ENCODE measurements around the gene CCDC200.
"Not testable (repeated sequence)": the region's sequence is repeated elsewhere in the genome, so short reads cannot be mapped to it uniquely, and the experiment has no call there.

Gene CCDC200

DNA sequence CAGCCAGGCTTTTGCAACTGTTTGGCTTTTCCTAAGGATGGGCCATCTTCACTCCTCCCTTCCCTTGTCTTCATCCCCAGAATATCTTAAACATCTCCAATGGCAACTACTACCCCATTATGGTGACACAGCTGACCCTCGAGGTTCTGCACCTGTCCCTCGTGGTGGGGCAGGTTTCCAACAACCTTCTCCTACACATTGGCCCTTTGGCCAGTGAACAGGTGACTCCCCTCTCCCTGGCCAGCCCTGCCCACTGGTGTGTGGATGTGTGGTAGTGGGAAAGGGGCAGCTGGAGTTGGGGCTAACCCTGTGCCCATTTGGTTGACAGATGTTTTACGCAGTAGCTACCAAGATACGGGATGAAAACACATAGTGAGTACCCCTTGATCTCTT is 12.1 kb downstream of the CCDC200 start:
- no peak for DNase-seq (ENCODE audit: low read depth)

DNA sequence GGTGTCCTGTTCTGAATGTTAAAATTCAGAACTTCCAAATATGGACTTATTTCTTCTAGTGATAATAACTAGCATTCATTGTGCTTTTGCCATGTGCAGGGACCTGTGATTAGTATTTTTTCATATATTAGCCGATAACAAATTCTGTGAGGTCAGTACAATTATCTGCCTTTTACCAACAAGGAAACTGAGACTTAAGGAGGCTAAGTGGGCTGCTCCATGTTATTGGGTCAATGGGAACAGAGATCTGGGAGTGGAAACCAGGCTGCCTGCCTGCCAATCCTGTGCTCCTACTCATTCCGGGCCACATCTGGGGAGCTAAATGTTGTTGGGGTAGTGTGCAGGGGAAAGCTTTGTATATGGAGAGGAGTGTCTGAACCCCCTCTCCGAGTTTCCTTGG is 13.1 kb downstream of the CCDC200 start:
- DNase-seq (ENCODE audit: low read depth): no peak

DNA sequence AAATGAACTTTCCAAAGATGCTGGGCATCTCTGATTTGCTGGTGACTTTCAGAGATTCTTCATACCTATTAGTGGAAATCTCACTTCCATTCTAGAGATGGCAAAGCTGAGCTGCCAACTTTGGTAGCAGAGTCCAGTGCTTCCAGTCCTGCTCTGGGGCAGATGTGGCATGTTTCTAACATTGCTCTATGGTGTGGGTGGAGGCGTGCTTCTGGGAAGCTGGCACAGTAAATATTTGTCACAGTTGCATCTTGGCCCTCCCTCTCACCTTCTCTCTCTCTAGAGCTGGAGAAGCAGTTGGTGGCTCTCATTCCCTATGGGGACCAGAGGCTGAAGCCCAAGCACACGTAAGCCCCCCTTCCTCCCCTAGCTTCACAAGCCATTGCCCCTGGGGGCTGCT is 14.9 kb downstream of the CCDC200 start:
- no peak for DNase-seq (ENCODE audit: low read depth)

DNA sequence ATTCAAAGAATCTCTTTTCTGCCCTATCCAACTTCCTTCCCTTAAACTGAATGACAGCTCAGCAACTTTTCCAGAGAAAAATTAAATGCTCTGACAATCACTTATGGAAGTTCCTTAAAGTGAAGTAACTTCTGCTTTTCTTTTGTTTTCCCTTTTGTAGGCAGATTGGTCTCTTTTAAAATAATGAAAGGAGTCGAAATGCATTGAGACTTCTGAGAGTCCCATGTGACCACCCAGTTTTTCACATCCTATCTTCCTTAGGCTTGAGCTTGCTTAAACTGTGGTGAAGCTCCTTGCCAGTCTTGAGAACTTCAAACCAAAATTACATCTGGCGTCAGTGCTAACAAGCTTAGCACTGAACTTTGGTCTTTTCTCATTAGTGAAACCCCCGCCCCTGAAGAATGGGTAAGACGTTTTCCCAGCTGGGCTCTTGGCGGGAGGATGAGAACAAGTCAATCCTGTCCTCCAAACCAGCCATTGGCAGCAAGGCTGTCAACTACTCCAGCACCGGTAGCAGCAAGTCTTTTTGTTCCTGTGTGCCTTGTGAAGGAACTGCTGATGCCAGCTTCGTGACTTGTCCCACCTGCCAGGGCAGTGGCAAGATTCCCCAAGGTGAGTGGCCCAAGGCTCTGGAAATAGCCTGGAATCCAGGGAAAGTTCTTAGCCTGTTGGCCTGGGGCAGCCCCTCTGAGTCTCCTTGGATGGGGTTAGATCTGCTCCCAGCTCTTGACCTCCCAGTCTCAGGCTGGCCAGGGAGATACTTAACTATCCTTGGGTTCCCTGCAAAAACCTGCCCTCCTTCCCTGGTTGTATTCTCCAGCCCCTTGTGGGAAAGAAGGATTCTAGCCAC is 15.6 kb downstream of the CCDC200 start:
- no peak for DNase-seq (ENCODE audit: low read depth)

DNA sequence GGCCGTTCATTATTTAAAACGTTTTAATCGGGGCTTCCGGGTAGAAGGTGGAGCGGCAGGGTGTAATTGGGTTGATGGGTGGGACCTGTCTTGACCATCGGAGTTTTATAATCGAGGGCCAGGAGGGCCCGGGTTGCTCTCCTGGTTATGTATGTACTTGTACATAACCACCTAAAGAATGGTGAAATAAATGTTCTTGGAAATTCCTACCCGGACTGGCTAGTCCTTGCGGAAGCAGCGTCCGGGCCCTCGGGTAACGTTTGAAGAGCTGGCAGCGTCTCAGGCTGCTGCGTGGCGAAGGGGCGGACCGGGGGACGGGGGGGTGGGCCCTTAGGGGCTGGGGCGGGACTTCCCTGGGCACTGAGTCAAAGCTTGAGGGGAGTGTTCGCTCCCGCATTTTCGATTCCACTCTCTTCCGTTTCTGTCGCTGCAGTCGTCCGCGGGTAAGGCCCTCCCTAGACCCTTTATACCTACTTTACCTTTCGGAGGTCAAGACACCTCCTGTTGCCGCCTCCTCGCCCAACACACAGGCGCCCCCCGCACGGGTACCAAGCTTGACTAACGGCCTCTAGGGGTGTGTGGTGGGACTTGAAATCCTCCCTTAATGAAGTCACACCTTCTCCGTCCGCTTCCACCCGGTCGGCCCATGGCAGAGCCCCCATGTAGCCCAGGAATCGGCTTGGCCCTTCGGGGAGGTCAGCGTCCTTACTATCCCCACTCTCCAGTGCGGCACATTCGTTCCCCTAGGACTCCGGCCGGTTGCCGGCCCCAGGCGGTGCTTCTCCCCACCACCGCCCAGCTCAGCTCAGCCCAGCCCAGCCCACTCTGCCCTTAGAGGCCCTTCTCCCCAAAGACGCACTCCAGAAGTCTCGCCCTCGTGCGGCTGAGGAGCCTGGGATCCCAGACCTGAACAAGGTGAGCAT is 16.7 kb downstream of the CCDC200 start, which contains the start of gene TMEM106A:
TMEM106A (plus strand) TSS at position 396 of the 923 bp plus-strand sequence. CDS start 1,167 bp downstream, outside the sequence.
- peak; percentile 55 for DNase-seq (ENCODE audit: low read depth)

DNA sequence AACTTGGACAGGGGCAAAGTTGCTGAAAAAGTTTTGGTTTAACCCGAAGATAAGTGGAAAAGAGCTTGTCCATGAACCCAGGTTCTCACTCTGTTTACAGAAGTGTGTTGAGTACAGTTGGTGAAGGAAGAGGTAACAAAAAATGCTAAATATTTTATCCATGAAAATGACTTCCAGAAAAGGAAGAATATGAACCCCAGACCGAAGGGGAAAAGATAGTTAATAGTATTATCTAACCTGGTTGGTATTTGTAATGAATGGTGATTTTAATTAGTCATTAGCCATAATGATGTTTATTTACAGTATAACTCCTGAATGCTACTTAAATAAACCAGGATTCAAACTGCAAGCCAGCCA is 17.3 kb downstream of the CCDC200 start:
- no peak for DNase-seq (ENCODE audit: low read depth)

DNA sequence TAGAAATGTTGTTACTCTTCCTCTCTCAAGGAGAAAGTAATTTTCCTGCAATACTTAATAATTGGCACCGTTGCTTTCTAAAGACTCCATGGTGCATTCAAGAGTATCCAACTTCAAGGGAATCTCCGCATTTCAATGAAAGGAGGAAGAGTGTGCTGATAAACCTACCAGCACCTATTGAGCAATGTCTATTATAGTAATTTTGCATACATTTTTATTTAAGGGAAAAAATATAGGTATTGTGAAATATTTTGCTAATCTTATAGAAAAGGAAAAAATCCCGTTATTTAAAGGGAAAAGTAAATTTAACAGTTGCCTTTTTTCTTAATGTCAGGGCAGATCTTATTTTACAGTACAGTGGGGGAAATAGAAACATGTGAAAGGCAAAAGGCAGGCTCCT is 17.8 kb downstream of the CCDC200 start:
- DNase-seq (ENCODE audit: low read depth): no peak

DNA sequence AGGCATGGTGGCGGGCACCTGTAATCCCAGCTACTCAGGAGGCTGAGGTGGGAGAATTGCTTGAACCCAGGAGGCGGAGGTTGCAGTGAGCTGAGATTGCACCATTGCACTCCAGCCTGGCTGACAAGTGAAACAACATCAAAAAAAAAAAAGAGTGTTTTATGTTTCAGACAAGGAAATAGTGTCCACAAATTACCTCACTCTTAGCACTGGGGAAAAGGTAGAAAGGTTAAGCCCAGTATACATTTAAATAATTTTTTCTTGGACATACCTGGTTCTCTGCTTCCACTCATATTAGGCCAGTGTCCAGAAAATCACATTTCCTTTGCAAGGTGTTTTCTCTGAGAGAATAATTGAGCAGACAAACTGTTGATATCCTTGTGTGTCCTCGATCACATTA is 25.4 kb downstream of the CCDC200 start:
- DNase-seq (ENCODE audit: low read depth): not testable (repeated sequence)

DNA sequence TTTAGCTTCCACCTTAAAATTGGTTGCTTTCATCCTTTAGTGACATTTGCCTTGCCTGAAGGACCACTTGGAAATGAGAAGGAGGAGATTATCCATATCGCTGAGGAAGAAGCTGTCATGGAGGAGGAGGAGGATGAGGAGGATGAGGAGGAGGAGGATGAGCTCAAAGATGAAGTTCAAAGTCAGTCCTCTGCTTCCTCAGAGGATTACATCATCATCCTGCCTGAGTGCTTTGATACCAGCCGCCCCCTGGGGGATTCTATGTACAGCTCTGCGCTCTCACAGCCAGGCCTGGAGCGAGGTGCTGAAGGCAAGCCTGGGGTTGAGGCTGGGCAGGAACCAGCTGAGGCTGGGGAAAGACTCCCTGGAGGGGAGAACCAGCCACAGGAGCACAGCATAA is 28.3 kb downstream of the CCDC200 start:
- no peak for DNase-seq (ENCODE audit: low read depth)

DNA sequence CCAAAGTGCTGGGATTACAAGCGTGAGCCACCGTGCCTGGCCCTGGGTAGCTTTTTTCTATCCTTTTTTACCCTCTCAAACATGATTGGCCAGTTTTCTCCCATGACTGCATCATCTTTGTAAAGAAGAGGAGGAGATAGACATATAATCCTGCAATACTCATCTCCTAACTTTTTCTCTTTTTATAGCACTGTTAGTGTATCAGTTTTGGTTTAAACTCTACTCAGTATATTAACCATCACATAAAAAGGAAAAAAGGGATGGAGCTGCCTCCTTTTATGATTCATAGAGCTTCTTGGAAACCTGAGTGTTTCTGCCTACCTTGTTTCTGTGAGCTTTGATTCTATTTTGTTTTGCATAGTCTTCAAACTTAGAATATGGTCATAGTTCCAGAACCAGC is 28.8 kb downstream of the CCDC200 start:
- no peak for DNase-seq (ENCODE audit: low read depth)

DNA sequence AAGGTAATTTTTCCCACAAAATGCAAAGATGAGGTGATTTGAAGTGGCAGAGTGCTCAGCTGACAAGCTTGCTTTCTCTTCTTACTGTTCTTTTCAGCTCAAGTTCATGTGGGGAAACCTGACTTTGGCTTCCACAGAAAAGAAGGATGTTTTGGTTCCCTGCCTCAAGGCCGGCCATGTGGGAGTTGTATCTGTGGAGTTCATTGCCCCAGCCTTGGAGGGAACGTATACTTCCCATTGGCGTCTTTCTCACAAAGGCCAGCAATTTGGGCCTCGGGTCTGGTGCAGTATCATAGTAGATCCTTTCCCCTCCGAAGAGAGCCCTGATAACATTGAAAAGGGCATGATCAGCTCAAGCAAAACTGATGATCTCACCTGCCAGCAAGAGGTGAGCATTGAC is 35.2 kb downstream of the CCDC200 start:
- DNase-seq (ENCODE audit: low read depth): no peak

DNA sequence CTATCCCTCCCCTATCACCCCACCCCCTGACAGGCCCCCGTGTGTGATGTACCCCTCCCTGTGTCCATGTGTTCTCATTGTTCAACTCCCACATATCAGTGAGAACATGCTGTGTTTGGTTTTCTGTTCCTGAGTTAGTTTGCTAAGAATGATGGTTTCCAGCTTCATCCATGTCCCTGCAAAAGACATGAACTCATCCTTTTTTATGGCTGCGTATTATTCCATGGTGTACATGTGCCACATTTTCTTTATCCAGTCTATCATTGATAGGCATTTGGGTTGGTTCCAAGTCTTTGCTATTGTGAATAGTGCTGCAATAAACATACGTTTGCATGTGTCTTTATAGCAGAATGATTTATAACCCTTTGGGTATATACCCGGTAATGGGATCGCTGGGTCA is 41.8 kb downstream of the CCDC200 start:
- not testable (repeated sequence) for DNase-seq (ENCODE audit: low read depth)

DNA sequence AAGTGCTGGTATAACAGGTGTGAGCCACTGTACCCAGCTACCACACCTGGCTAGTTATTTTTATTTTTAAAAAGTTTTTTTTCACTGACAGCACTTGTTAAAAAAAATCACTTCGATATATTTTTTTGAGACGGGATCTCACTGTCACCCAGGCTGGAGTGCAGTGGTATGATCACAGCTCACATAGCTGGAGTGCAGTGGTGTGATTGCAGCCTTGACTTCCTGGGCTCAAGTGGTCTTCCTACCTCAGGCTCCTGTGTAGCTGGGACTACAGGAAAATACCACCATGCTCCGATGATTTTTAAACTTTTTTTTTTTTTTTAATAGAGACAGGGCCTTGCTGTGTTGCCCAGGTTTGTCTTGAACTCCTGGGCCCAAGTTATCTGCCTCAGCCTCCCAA is 44.5 kb downstream of the CCDC200 start:
- DNase-seq (ENCODE audit: low read depth): no peak

DNA sequence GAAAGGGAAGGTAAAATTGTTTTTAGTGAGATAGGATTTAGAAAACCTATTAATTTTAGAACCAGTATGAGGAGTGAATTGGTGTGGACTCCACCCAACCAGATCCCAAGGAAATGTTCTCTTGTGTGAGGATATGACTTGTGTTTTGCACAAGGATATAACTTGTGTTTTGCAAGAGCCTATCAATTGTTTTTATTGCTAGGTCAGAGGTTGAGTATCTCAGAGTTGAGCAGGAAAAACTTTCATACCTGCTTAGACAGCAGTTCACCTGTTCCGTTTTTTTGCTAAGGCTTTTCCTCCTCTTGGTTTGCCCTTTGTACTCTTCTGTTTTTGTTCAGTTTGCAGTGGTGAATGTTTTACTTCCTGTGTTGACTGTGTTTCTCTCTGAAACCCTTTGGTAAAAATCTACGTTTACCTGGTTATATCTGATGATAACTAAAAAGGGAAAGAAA is 52.3 kb downstream of the CCDC200 start:
- DNase-seq (ENCODE audit: low read depth): no peak

DNA sequence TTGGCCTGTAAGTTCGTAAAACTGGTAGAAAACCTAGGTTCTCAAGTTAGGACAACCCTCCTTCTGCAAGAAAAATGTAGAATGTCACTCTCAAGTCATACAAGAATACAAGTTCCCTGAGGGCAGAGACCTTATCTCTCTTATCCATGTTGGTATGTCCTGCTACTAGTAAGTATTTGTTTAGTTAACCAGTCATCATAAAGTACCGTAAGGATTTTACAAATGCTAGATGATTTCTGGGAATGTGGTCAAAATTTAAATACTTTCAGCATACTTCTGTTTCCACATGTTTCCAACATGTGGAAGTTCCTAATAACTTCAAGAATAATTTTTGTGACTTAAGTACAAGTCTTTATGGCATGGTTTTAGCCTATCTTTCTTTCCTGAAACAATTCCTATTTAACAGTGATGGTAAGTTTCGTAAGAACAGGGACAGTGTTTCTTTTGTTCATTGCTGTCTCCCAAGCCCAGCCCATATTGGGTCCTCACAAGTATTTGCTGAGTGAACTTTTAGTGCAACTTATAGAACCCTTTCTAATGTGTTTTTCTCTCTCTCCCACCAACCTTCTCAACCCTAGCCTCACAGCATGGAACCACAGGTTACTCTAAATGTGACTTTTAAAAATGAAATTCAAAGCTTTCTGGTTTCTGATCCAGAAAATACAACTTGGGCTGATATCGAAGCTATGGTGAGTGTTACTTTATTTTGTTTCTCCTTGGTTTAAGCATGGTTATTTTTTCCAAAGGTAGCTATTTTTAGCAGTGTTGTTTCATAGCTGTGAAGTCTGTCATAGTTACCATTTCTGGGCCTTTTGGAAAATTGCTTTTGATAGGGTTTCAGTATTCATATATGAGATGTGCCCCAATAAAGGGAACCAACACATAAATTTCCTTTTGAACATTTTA is 53.0 kb downstream of the CCDC200 start:
- peak; percentile 15 for DNase-seq (ENCODE audit: low read depth)

DNA sequence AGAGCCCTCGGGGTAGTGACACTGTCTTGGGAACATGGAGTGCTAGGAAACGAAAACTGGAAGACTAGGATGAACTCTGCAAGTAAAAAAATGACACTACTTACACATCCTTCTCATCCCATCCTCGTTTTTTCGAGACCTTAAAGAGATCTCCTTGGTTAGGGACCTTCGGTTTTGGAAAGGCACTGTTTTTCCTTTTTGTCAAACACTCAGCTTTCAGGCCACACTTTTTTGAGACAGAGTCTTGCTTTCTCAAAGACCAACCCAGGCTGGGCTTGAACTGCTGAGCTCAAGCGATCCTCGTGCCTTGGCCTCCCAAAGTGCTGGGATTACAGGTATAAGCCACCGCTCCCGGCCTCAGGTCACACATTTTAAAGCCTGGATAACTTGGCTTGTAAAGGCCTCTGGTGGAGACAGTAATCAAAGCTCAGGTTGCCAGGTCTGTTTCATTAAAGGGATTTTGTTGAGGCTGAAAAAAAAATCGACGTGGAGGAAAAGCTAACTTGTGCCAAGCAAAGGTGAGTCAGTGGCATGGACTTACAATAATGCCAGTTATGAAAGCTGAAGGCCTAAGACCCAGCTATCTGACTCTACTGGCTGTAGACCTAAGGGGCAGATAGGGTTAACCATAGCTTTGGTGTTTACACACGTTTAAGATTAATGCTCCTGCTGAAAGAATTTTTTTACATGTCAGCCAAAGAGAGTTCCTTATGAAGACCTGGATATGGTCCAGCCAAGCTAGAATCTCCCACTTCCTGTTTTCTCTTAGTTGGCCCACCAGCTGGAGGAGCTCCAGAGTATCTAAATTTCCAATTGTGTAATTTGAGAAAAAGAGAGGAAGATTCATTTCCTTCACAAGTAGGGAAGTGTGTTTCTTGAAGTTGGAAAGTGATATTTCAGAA is 56.6 kb downstream of the CCDC200 start:
- peak; percentile 96 for DNase-seq (ENCODE audit: low read depth)
